OCI-LY7 (cell line): ENCODE measurements around the gene SNAP29. TPM values are rescaled to one million over a fixed set of nuclear protein-coding genes. Genes with fewer than 3 reads are reported as not detected.

ENCODE experiments used
- BruUV-seq: library from RNA; stranded (reverse); fragments of 400-500 nt; replicated peaks from 2 replicates; lab custom pipeline; 2021; lab: Mats Ljungman, UMichigan
- CTCF ChIA-PET: fragments of 300-600 bp; sonication (Branson Sonifier 250); formaldehyde crosslinking; loops from one replicate; lab custom pipeline; 2022; ENCODE audit warnings: antibody characterized with exemption; ENCODE audit not compliant: unreplicated experiment; lab: Charles Lee
- POLR2A ChIA-PET: fragments of 300-600 bp; sonication (Branson Sonifier 250); formaldehyde crosslinking; loops from one replicate; lab custom pipeline; 2022; ENCODE audit warnings: antibody characterized with exemption; lab: Charles Lee
- DNase-seq: peaks from one replicate; pipeline ENCODE4 v3.0.0-alpha.2; 2015; ENCODE audit warnings: low spot score
- H2AFZ ChIP-seq: fragments of 200-600 bp; sonication (generic), shearing (Covaris generic); 2 replicates; pipeline ENCODE4 v1.6.1; 2014; ENCODE audit warnings: mild to moderate bottlenecking, antibody characterized with exemption, low read length, moderate library complexity
- H3K27ac ChIP-seq: fragments of 200-600 bp; sonication (generic); 2 replicates; pipeline ENCODE4 v1.5.1; 2014; ENCODE audit warnings: mixed run types, low read depth, mild to moderate bottlenecking, moderate library complexity, low read length, inconsistent platforms; ENCODE audit not compliant: poor library complexity, severe bottlenecking
- H3K36me3 ChIP-seq: fragments of 200-600 bp; sonication (generic); 2 replicates; pipeline ENCODE4 v1.6.1; 2014; ENCODE audit warnings: mild to moderate bottlenecking, antibody characterized with exemption, low read length, moderate library complexity, mixed read lengths; ENCODE audit not compliant: insufficient read depth
- H3K4me1 ChIP-seq: fragments of 200-600 bp; sonication (generic); 2 replicates; pipeline ENCODE4 v1.5.1; 2014; ENCODE audit warnings: mild to moderate bottlenecking, low read length; ENCODE audit not compliant: insufficient read depth, poor library complexity, severe bottlenecking
- H3K4me2 ChIP-seq: fragments of 200-600 bp; sonication (generic); 2 replicates; pipeline ENCODE4 v1.6.1; 2014; ENCODE audit warnings: mild to moderate bottlenecking, low read length
- H3K4me3 ChIP-seq: fragments of 200-600 bp; sonication (generic); 2 replicates; pipeline ENCODE4 v1.5.1; 2014; ENCODE audit warnings: mild to moderate bottlenecking, low read depth, low read length; ENCODE audit not compliant: poor library complexity, severe bottlenecking
- H3K79me2 ChIP-seq: fragments of 200-600 bp; sonication (generic); 2 replicates; pipeline ENCODE4 v1.6.1; 2016; ENCODE audit warnings: low read depth, mild to moderate bottlenecking, low read length, moderate library complexity, mixed read lengths; ENCODE audit not compliant: insufficient read depth
- H3K9me2 ChIP-seq: fragments of 200-600 bp; sonication (generic); 2 replicates; pipeline ENCODE4 v1.6.1; 2016; ENCODE audit warnings: mild to moderate bottlenecking, low read length, mixed read lengths; ENCODE audit not compliant: insufficient read depth
- H3K9me3 ChIP-seq: fragments of 200-600 bp; sonication (generic); 2 replicates; pipeline ENCODE4 v1.6.1; 2014; ENCODE audit warnings: mild to moderate bottlenecking, mixed run types, low read length, mixed read lengths
- H4K20me1 ChIP-seq: fragments of 200-600 bp; sonication (generic); 2 replicates; pipeline ENCODE4 v1.6.1; 2014; ENCODE audit warnings: mild to moderate bottlenecking, antibody characterized with exemption, low read length, moderate library complexity, mixed read lengths; ENCODE audit not compliant: insufficient read depth
- EZH2phosphoT487 ChIP-seq: fragments of 200-600 bp; sonication (generic); IDR thresholded peaks from 2 replicates; pipeline ENCODE4 v1.6.1; 2018; ENCODE audit warnings: low read depth, borderline replicate concordance, mild to moderate bottlenecking, mixed run types, antibody characterized with exemption, low read length, moderate library complexity, mixed read lengths
- intact Hi-C: fragments of 100-400 bp; cut with micrococcal nuclease; formaldehyde crosslinking; loops from one replicate; pipeline ENCODE4 v1.10.0; 2022; ENCODE audit not compliant: unreplicated experiment
- total RNA-seq, 2 experiments: library from RNA; depleted of rRNA in 1 of 2; stranded (reverse); fragments of >200 nt in 1 of 2; shearing (Covaris generic) in 1 of 2; gene quantifications; 2 replicates each; pipeline ENCODE4 v1.2.3, GENCODE V29; 2014 to 2022
- TF ChIP-seq, protein P1 (sequence below): fragments of 200-600 bp; sonication (generic); conservative IDR thresholded peaks from 2 replicates; pipeline ENCODE4 v1.5.1; 2014; ENCODE audit warnings: mild to moderate bottlenecking, antibody characterized with exemption, low read length, moderate library complexity, mixed read lengths

SNAP29 gene
- total RNA-seq, 2 experiments from 2014 or later, result 12.7 to 26.9 TPM

DNA sequence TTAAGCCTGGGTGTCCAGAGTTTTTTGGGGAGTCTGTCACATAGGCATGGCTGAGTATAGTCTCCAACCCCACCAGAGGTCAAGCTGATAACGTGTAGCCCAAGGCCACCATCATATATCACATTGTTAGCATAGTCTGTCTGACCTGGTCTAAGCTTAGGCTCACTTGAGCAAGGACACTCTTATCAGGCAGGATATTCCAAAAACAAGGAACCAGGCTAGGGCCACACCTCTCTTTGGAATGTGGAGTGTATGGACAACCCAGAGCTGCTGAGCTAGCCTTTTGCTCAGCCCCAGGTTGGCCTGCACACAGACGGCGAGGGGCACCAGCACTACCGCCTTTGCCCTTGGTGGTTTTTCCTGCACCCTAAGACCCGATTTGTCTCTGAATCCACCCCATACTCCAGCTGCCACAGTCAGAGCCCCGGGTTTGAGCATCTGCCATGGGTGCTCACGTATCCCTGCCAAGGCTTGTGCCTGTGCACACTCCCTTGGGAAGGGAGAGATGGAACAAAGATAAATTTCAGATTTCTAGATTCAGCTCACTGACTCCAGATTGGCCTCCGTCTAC, 7.2 kb downstream of the SNAP29 start:
- ChIA-PET POLR2A (interaction anchor here (0.6 to 1.0 kb wide), 3 partner anchors 8 to 55 kb away, joined by 3 to 5 read pairs (median 4); no protein-coding TSS in a partner anchor), CTCF (interaction anchor here (1.0 kb wide), 1 partner anchor 20 kb away, joined by 3 read pairs; no protein-coding TSS in a partner anchor)
- intact Hi-C loops, result no loop called here

DNA sequence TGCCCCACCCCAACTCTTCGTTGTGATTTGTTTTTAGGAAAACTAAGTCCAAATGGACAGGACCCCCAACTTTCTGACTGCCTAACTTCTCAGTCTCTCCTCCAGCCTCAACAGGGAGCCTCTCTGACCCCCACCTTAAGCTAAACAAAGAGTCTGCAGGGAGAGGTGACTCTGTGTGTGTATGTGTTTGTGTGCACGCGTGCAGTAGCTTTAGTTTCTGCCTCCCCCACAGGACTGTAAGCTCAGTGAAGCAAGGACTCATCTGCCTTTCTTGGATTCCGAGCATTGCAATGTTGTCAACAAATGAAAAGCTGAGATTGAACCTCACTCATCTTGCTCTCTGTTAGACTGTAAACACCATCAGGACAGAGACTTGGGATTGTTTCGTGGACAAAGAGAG, 7.9 kb downstream of the SNAP29 start:
- Histone ChIP-seq H3K9me2 (no peaks in the 10 kb centered on the region), H3K4me3 (no peak overlapping the region), H3K27ac (no peak overlapping the region), H3K9me3 (no peaks in the 10 kb centered on the region), H3K79me2 (no peaks in the 10 kb centered on the region), H4K20me1 (no peaks in the 10 kb centered on the region), H3K36me3 (peaks cover 18% of the 10 kb centered on the region), H3K4me1 (peaks cover 4% of the 10 kb centered on the region), H2AFZ (no peak overlapping the region), H3K4me2 (no peak overlapping the region; the same call in 1 of the 2 replicates)
- intact Hi-C loops, result no loop called here
- ChIA-PET CTCF (interaction anchor here (1.0 kb wide), 1 partner anchor 19 kb away, joined by 3 read pairs; no protein-coding TSS in a partner anchor), POLR2A (interaction anchor here (1.0 kb wide), 1 partner anchor 11 kb away, joined by 5 read pairs; no protein-coding TSS in a partner anchor)
- no TSS peak for BruUV-seq
- no peak for TF ChIP-seq EZH2phosphoT487
- TF ChIP-seq, protein P1, sequence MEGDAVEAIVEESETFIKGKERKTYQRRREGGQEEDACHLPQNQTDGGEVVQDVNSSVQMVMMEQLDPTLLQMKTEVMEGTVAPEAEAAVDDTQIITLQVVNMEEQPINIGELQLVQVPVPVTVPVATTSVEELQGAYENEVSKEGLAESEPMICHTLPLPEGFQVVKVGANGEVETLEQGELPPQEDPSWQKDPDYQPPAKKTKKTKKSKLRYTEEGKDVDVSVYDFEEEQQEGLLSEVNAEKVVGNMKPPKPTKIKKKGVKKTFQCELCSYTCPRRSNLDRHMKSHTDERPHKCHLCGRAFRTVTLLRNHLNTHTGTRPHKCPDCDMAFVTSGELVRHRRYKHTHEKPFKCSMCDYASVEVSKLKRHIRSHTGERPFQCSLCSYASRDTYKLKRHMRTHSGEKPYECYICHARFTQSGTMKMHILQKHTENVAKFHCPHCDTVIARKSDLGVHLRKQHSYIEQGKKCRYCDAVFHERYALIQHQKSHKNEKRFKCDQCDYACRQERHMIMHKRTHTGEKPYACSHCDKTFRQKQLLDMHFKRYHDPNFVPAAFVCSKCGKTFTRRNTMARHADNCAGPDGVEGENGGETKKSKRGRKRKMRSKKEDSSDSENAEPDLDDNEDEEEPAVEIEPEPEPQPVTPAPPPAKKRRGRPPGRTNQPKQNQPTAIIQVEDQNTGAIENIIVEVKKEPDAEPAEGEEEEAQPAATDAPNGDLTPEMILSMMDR, result no peak
- DNase-seq, result no peak

More for the DNA sequence above, 7.2 kb downstream of the SNAP29 start:
- Histone ChIP-seq H3K4me3 (no peak overlapping the region), H3K27ac (no peak overlapping the region), H3K79me2 (no peaks in the 10 kb centered on the region), H3K9me3 (no peaks in the 10 kb centered on the region), H3K36me3 (peaks cover 18% of the 10 kb centered on the region), H4K20me1 (no peaks in the 10 kb centered on the region), H2AFZ (no peak overlapping the region), H3K4me1 (peaks cover 4% of the 10 kb centered on the region), H3K9me2 (no peaks in the 10 kb centered on the region), H3K4me2 (no peak overlapping the region)
- TF ChIP-seq, protein P1, result no peak
- TF ChIP-seq EZH2phosphoT487, result no peak
- DNase-seq, result no peak
- BruUV-seq, result no TSS peak
